HG03354 (cell line): Measurements from ENCODE around the gene SFTPB.
"Not testable (repeated sequence)": the region's sequence is repeated elsewhere in the genome, so short reads cannot be mapped to it uniquely, and the experiment has no call there.

Source experiments
- ATAC-seq: cut with Tn5 transposase; IDR thresholded peaks from one replicate; pipeline ENCODE4 v1.9.1; 2021; ENCODE audit warnings: mild to moderate bottlenecking; ENCODE audit not compliant: unreplicated experiment, poor library complexity, severe bottlenecking

SFTPB gene

GRCh38 chr2:85680707-85681371, 12.8 kb upstream of the SFTPB start:
- ATAC-seq: no peak

- ATAC-seq: peak; percentile 85
These were observed 11.0 kb upstream of the SFTPB start for GRCh38 chr2:85678794-85679672.

GRCh38 chr2:85678377-85678776, 10.4 kb upstream of the SFTPB start:
- no peak for ATAC-seq

- ATAC-seq: no peak
These were observed 8.0 kb upstream of the SFTPB start for GRCh38 chr2:85675866-85676548.

GRCh38 chr2:85675427-85675826, 7.4 kb upstream of the SFTPB start:
- no peak for ATAC-seq

GRCh38 chr2:85674417-85674816, 6.4 kb upstream of the SFTPB start:
- ATAC-seq: no peak

- ATAC-seq: no peak
These were observed 5.8 kb upstream of the SFTPB start for GRCh38 chr2:85673716-85674375.

- ATAC-seq: no peak
These were observed 4.5 kb upstream of the SFTPB start for GRCh38 chr2:85672456-85672855.

- ATAC-seq: not testable (repeated sequence)
These were observed 2.4 kb upstream of the SFTPB start for GRCh38 chr2:85670416-85670815.

GRCh38 chr2:85669549-85669948, 1.6 kb upstream of the SFTPB start:
- peak; percentile 81 for ATAC-seq

- ATAC-seq: no peak
These were observed 801 bp upstream of the SFTPB start for GRCh38 chr2:85668857-85669142.

- no peak for ATAC-seq
These were observed 414 bp downstream of the SFTPB start for GRCh38 chr2:85667561-85668008.

GRCh38 chr2:85666435-85667316, 1.3 kb downstream of the SFTPB start:
- no peak for ATAC-seq

- no peak for ATAC-seq
These were observed 2.0 kb downstream of the SFTPB start for GRCh38 chr2:85666016-85666415.

- no peak for ATAC-seq
These were observed 2.6 kb downstream of the SFTPB start for GRCh38 chr2:85665264-85665937.

- ATAC-seq: no peak
These were observed 4.1 kb downstream of the SFTPB start for GRCh38 chr2:85663594-85664565.

GRCh38 chr2:85662899-85663593, 5.0 kb downstream of the SFTPB start:
- ATAC-seq: no peak
